KOPT-K1 (cell line): ENCODE results near the gene ZDHHC8.
"Not testable (repeated sequence)": the region's sequence is repeated elsewhere in the genome, so short reads cannot be mapped to it uniquely, and the experiment has no call there.

Source experiments
- H3K27ac ChIP-seq: fragments of 200-600 bp; sonication (generic); 2 replicates; pipeline ENCODE4 v1.5.1; 2016; ENCODE audit warnings: antibody characterized with exemption, mild to moderate bottlenecking, low read depth, low read length; ENCODE audit not compliant: poor library complexity, severe bottlenecking
- H3K36me3 ChIP-seq: fragments of 200-600 bp; sonication (generic); 2 replicates; pipeline ENCODE4 v1.5.1; 2017; ENCODE audit warnings: antibody characterized with exemption, mild to moderate bottlenecking, low read length, moderate library complexity; ENCODE audit not compliant: insufficient read depth
- H3K9me3 ChIP-seq: fragments of 200-600 bp; sonication (generic); 2 replicates; pipeline ENCODE4 v1.5.1; 2017; ENCODE audit warnings: antibody characterized with exemption, low read length, mild to moderate bottlenecking; ENCODE audit not compliant: insufficient read depth, poor library complexity, severe bottlenecking

Gene ZDHHC8

GRCh38 chr22:20149257-20150250 is 17.9 kb downstream of the ZDHHC8 start:
- Histone ChIP-seq H3K36me3 (no peaks in the 10 kb centered on the region), H3K27ac (no peak overlapping the region), H3K9me3 (no peaks in the 10 kb centered on the region)

GRCh38 chr22:20150381-20151275 is 19.0 kb downstream of the ZDHHC8 start, which contains the start of gene CCDC188:
CCDC188 (minus strand) TSS chr22:20151055; CDS start chr22:20150986, 69 bp downstream.
- no peak within 1 kb of the TSS for H3K27ac ChIP-seq
- no peaks in the 10 kb centered on the region for H3K36me3 ChIP-seq
- no peaks in the 10 kb centered on the region for H3K9me3 ChIP-seq

GRCh38 chr22:20151276-20151588 is 19.6 kb downstream of the ZDHHC8 start:
- no peak overlapping the region for H3K27ac ChIP-seq
- H3K36me3 ChIP-seq: no peaks in the 10 kb centered on the region
- no peaks in the 10 kb centered on the region for H3K9me3 ChIP-seq

- H3K27ac ChIP-seq: no peak overlapping the region
- H3K36me3 ChIP-seq: no peaks in the 10 kb centered on the region
- no peaks in the 10 kb centered on the region for H3K9me3 ChIP-seq
Measured at GRCh38 chr22:20152464-20152890, 20.9 kb downstream of the ZDHHC8 start.

GRCh38 chr22:20153945-20154344 is 22.3 kb downstream of the ZDHHC8 start:
- H3K36me3 ChIP-seq: no peaks in the 10 kb centered on the region
- no peaks in the 10 kb centered on the region for H3K9me3 ChIP-seq
- no peak overlapping the region for H3K27ac ChIP-seq

- no peaks in the 10 kb centered on the region for H3K36me3 ChIP-seq
- no peaks in the 10 kb centered on the region for H3K9me3 ChIP-seq
- no peak overlapping the region for H3K27ac ChIP-seq
Measured at GRCh38 chr22:20154602-20155187, 23.1 kb downstream of the ZDHHC8 start.

- Histone ChIP-seq H3K36me3 (no peaks in the 10 kb centered on the region), H3K27ac (no peak overlapping the region), H3K9me3 (no peaks in the 10 kb centered on the region)
Measured at GRCh38 chr22:20155330-20156041, 23.9 kb downstream of the ZDHHC8 start.

GRCh38 chr22:20156042-20156389 is 24.4 kb downstream of the ZDHHC8 start:
- H3K9me3 ChIP-seq: no peaks in the 10 kb centered on the region
- H3K27ac ChIP-seq: no peak overlapping the region

GRCh38 chr22:20156611-20157429 is 25.2 kb downstream of the ZDHHC8 start:
- no peak overlapping the region for H3K27ac ChIP-seq
- H3K36me3 ChIP-seq: no peaks in the 10 kb centered on the region
- no peaks in the 10 kb centered on the region for H3K9me3 ChIP-seq

More at GRCh38 chr22:20156042-20156389, 24.4 kb downstream of the ZDHHC8 start:
- H3K36me3 ChIP-seq: no peaks in the 10 kb centered on the region

GRCh38 chr22:20157430-20158183 is 26.0 kb downstream of the ZDHHC8 start:
- no peak overlapping the region for H3K27ac ChIP-seq
- H3K36me3 ChIP-seq: no peaks in the 10 kb centered on the region
- no peaks in the 10 kb centered on the region for H3K9me3 ChIP-seq

- Histone ChIP-seq H3K27ac (no peak overlapping the region), H3K36me3 (no peaks in the 10 kb centered on the region)
Measured at GRCh38 chr22:20158391-20159036, 26.9 kb downstream of the ZDHHC8 start.

GRCh38 chr22:20159076-20159475 is 27.5 kb downstream of the ZDHHC8 start:
- Histone ChIP-seq H3K9me3 (no peaks in the 10 kb centered on the region), H3K27ac (no peak overlapping the region), H3K36me3 (no peaks in the 10 kb centered on the region)

More at GRCh38 chr22:20158391-20159036, 26.9 kb downstream of the ZDHHC8 start:
- H3K9me3 ChIP-seq: no peaks in the 10 kb centered on the region

GRCh38 chr22:20159531-20159930 is 27.9 kb downstream of the ZDHHC8 start:
- H3K9me3 ChIP-seq, H3K27ac ChIP-seq, H3K36me3 ChIP-seq: not testable (repeated sequence)
